Activated CD4-positive, alpha-beta T cell treated with anti-CD3 and anti-CD28 coated beads, Interleukin-10, Interleukin-2, amounts not matched to agents 100 ng/mL and 50 ng/mL, durations not matched to agents 16 hours and 8 hours (primary cell): ENCODE measurements around the gene SUPT3H.

Source experiments
- DNase-seq: peaks from one replicate; pipeline ENCODE4 v3.0.0-alpha.2; 2020

SUPT3H gene

DNA sequence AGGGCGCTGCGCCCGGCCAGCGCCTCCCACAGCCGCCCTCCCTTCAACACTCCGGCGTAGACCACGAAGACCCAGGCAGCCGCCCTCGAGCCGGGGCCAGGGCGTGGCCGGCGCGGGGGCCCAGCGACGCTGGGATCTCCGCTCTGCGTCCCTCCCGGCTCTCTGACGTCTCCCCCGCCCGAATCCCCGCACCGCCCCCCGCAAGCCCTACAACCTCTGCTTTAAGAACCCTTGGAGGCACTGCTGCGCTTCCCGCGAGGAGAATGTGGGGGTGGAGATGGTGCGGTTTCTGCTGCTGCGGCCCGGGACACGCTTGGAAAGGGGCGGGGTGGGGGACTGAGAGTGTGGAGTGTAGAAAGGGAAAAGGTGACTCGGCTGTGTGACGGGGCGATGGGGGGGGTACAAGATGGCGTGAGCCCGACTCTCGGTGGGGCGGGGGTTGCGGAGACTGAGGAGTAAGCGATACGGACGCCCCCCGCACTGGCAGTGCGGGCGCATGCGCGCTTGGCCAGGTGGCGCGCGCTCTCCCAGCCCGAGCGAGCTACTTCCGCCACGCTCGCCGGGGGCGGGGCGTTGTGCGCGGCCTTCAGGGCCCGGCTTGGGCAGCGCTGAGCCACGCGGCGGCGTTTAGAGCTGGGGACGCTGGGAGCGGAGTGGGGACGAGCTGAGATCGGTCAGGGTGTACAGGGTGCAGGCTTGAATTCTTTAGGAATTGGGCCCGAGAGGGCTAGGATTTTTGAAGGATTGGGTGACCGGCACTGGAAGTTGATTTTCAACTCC is at the start of gene SUPT3H:
Gene SUPT3H (minus strand): TSS at position 381 of the 780 bp plus-strand sequence.
- DNase-seq: peak; percentile 96

GRCh38 chr6:45426251-45426650 is 48.5 kb upstream of the SUPT3H start:
- DNase-seq: no peak

DNA sequence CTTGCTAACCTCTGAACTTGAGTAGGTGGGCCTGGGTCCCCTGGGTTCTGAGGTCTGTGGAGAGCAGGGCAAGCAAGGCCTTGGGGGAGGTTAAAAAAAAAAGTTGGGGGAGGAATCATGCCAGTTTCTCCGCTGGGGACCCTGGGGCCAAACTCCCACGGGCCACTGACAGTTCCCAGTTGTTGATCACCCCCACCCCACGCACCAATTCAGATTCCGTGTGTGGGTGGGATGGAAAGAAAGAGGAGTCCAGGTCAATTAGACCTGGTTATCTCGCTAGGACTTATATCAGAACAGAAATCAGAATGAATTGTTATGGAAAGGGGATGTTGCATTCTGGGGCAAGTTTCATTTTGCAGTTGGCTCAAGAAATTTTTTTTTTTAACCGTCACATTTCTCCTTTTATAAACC is 46.7 kb upstream of the SUPT3H start:
- peak; percentile 46 for DNase-seq

- peak; percentile 47 for DNase-seq
These were observed 46.2 kb upstream of the SUPT3H start for GRCh38 chr6:45423824-45424450.

DNA sequence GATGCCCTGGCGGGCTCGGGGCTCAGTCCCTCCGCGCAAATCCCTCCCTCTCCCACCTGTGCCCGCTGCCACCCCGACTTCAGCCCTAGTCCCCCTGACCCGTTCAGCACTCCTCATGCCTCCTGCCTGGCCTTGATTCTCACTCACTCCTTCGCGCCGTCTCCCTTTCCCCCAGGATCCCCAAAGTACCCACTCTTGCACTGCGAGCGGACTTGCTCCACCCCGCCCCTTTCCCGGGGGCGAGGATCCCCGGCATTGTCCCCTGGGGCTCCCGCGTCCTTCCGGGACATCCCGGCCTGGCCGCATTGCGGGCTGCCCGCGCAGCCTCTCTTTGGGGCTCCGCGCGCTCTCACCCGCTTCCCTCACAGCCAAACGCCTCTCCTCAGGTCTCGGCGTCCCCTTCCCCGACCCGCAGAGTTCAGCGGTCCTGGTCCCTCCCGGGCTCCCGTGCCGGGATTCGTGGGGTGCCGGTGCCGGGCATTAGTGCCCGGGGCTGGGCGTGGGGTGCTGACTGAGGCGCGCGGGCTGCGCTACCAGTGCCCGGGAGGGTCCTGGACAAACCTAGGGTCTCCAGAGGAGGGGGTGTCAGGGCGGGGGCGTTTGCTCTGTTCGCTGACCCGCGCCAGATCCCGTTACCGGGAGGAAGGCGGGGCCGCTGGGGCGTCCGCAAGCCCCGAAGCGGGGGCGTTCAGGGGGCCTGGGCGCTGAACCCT is 45.5 kb upstream of the SUPT3H start:
- peak; percentile 57 for DNase-seq

DNA sequence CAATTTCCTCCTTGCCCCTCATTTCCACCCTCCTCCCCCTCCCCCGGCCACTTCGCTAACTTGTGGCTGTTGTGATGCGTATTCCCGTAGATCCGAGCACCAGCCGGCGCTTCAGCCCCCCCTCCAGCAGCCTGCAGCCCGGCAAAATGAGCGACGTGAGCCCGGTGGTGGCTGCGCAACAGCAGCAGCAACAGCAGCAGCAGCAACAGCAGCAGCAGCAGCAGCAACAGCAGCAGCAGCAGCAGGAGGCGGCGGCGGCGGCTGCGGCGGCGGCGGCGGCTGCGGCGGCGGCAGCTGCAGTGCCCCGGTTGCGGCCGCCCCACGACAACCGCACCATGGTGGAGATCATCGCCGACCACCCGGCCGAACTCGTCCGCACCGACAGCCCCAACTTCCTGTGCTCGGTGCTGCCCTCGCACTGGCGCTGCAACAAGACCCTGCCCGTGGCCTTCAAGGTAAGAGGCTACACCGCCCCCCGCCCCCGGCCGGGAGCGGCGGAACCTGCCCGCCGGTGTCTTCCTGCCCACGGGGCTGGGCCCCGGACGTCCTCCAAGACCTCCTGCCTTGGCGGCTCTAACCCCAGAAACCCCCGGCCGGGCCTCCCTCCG is 44.9 kb upstream of the SUPT3H start:
- peak; percentile 72 for DNase-seq

GRCh38 chr6:45421709-45422502 is 44.2 kb upstream of the SUPT3H start:
- peak; percentile 80 for DNase-seq

- no peak for DNase-seq
These were observed 43.4 kb upstream of the SUPT3H start for GRCh38 chr6:45420909-45421708.

- peak; percentile 79 for DNase-seq
These were observed 42.6 kb upstream of the SUPT3H start for GRCh38 chr6:45420083-45420908.

- DNase-seq: peak; percentile 75
These were observed 41.9 kb upstream of the SUPT3H start for GRCh38 chr6:45419571-45420082.

DNA sequence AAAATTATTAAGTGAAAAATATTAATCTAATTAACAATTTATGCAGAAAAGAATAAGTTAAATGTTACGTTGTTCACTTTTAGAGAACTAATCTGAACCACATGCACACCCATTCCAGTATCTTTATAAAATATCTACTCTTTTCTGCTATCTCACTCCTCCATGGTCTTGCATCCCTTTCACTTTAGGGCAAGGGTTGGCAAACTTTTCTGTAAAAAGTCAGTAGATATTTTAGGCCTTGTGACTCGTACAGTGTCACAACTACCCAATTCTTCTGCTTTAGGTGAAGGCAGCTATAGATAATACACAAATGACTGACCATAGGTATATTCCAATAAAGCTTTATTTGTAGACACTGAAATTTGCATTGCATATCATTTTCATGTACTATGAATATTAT is 39.7 kb upstream of the SUPT3H start:
- no peak for DNase-seq

DNA sequence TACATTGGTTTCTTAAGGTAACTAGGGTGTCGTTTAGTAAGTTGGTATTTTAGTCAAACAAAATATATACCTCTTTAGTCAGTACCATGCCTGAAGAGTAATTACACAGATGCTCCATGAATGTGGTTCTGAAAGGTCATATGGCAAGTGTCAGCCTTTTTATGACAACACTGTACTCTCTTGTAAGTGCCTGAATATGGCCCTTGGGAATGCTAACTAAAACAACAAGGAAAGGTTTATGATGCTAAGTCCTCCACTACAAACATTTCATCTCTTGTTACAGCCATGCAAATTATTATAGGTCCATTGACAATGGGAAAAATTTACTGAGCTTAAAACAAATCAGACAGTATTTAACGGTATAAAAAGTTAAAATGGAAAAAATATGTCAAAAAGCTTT is 39.0 kb upstream of the SUPT3H start:
- DNase-seq: no peak

GRCh38 chr6:45415788-45416518 is 38.2 kb upstream of the SUPT3H start:
- DNase-seq: no peak

- no peak for DNase-seq
These were observed 37.6 kb upstream of the SUPT3H start for GRCh38 chr6:45415315-45415714.

DNA sequence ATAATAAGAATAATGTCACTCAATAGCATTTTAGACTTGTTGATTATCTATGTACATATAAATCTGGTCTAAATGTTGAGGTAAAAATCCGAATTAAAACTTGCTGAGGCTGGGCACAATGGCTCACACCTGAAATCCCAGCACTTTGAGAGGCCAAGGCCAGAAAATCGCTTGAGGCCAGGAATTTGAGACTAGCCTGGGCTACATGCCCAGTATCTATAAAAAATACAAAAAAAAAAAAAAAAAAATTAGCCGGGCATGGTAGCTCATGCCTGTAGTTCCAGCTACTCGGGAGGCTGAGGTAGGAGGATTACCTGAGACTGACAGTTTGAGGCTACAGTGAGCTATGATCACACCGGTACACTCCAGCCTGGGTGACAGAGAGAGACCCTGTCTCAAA is 34.2 kb upstream of the SUPT3H start:
- DNase-seq: no peak

DNA sequence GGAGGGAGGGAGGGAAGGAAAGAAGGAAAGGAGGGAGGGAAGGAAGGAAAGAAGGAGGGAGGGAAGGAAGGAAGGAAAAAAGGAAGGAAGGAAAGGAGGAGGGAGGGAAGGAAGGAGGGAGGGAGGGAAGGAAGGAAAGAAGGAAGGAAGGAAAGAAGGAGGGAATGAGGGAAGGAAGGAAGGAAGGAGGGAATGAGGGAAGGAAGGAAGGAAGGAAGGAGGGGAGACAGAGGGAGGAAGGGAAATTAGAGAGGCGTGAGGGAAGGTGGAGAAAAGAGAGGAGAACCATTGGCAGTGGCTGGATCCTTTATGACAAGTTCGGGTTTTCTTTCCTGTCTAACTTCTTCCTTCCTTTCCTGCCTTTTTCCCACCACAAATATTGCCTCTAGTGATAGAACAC is 22.3 kb upstream of the SUPT3H start:
- DNase-seq: no peak

GRCh38 chr6:45398075-45398813 is 20.5 kb upstream of the SUPT3H start:
- peak; percentile 46 for DNase-seq

DNA sequence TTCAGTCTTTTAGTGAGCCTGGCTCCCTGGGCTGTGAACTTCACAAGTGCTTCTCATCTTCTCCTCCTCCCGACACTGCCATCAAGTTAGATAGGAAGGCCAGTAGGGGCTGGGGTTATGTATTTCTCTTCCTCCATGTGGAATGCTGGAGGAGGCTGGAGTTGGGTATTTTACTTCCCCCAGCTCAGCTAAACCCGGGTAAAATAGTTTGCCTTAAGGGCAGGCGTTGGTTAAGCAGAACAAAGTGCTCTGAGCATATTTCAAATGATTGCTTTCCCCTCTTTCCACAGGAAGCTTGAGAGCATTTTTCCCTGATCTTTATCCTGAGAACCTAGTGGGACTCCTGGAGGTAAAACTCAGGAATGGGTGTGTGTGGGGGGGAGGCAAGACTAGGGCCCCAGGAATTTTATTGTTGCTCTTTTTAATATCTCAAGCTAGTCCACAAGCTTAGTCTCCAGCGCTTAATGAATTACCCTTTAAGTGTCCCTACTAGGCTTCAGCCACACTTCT is 16.9 kb upstream of the SUPT3H start:
- no peak for DNase-seq

GRCh38 chr6:45388328-45388727 is 10.6 kb upstream of the SUPT3H start:
- no peak for DNase-seq
